Immature natural killer cell (primary cell): ENCODE data around the gene PPIP5K2. TPM values are rescaled to one million over a fixed set of nuclear protein-coding genes. Genes with fewer than 3 reads are reported as not detected.
A peak's percentile ranks its signal among the peaks of the same experiment; 100 is the strongest.

Experiments used
- DNase-seq, 3 donors: peaks; one replicate each; pipeline ENCODE4 v3.0.0; 2022; ENCODE audit warnings: mixed read lengths in 1 of 3
- H3K27ac Mint-ChIP-seq, 6 donors: one replicate each; pipeline ENCODE4 v1.8.0; 2020; ENCODE audit warnings: mixed read lengths in 6 of 6, mild to moderate bottlenecking in 5 of 6, inconsistent platforms in 4 of 6, moderate library complexity in 3 of 6
- H3K27me3 Mint-ChIP-seq, 3 donors: one replicate each; pipeline ENCODE4 v1.8.0; 2020 to 2021; ENCODE audit warnings: low read depth in 3 of 3, mild to moderate bottlenecking in 3 of 3, mixed read lengths in 3 of 3, moderate library complexity in 3 of 3, inconsistent platforms in 1 of 3
- H3K36me3 Mint-ChIP-seq, 3 donors: one replicate each; pipeline ENCODE4 v1.8.0; 2020; ENCODE audit warnings: mixed read lengths in 3 of 3, inconsistent platforms in 2 of 3, mild to moderate bottlenecking in 2 of 3
- H3K4me1 Mint-ChIP-seq, 2 donors: one replicate each; pipeline ENCODE4 v1.8.0; 2020; ENCODE audit warnings: inconsistent platforms in 2 of 2, mild to moderate bottlenecking in 2 of 2, mixed read lengths in 2 of 2, moderate library complexity in 1 of 2
- H3K4me3 Mint-ChIP-seq, 5 donors: one replicate each; pipeline ENCODE4 v1.8.0; 2020; ENCODE audit warnings: mild to moderate bottlenecking in 5 of 5, mixed read lengths in 5 of 5, inconsistent platforms in 3 of 5, moderate library complexity in 3 of 5
- H3K9me3 Mint-ChIP-seq, 6 donors: one replicate each; pipeline ENCODE4 v1.8.0; 2020; ENCODE audit warnings: mild to moderate bottlenecking in 6 of 6, mixed read lengths in 6 of 6, inconsistent platforms in 4 of 6, moderate library complexity in 3 of 6
- polyA plus RNA-seq, 3 donors: library from polyadenylated mRNA; unstranded; fragments of 300-500 nt; fragmentation: Illumina TruSeq; gene quantifications; one replicate each; pipeline ENCODE4 v1.2.3, GENCODE V29; 2021

PPIP5K2 gene
- polyA plus RNA-seq, 3 donors from 2014 or later, result 24.5 to 42.2 (median 41.7) TPM

- Mint-ChIP-seq H3K36me3 (peaks cover 4 to 21% (median 16%) of the 10 kb centered on the region in 3 donors), H3K27me3 (no peaks in the 10 kb centered on the region), H3K4me1 (peaks cover 22 to 36% of the 10 kb centered on the region in 2 donors), H3K27ac (no peak overlapping the region), H3K9me3 (no peaks in the 10 kb centered on the region), H3K4me3 (no peak overlapping the region)
- DNase-seq, result no peak
These were observed 10.8 kb upstream of the PPIP5K2 start for GRCh38 chr5:103109277-103109676.

GRCh38 chr5:103110403-103110802 lies 9.7 kb upstream of the PPIP5K2 start:
- Mint-ChIP-seq H3K27ac (peak overlapping the region in 4 of 6 donors; percentile 5 to 70 (median 21)), H3K4me3 (peak overlapping the region in 2 of 5 donors; percentile 40 to 47), H3K4me1 (peaks cover 22 to 36% of the 10 kb centered on the region in 2 donors), H3K36me3 (peaks cover 0 to 21% (median 16%) of the 10 kb centered on the region in 3 donors), H3K27me3 (no peaks in the 10 kb centered on the region), H3K9me3 (no peaks in the 10 kb centered on the region)
- DNase-seq, result no peak

DNA sequence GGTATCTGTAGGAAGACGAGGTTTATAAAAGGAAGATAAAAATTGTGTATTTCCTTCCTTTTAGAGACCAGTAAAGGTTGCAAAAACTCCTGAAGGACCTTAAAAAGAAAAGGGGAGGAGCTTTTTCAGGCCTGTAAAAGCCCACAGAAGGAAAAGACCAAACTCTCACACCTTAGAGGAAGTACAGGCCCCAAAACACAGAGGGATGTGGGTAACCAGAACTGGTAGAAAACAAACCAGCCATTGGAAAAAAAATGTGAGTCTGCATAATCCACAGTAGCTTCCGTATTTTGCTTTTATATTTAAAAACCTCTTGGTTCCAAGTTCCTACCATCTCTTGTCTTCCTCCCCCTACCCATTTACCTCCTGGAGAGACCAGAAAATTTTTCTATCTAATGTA lies 8.6 kb upstream of the PPIP5K2 start:
- H3K4me3 Mint-ChIP-seq, result peak overlapping the region; percentile 61 to 73 (median 71)
- no peaks in the 10 kb centered on the region for H3K27me3 Mint-ChIP-seq
- H3K36me3 Mint-ChIP-seq, result peaks cover 0 to 21% (median 16%) of the 10 kb centered on the region in 3 donors
- peaks cover 22 to 36% of the 10 kb centered on the region in 2 donors for H3K4me1 Mint-ChIP-seq
- H3K9me3 Mint-ChIP-seq, result no peaks in the 10 kb centered on the region
- peak; percentile 55 to 64 (median 61) for DNase-seq
- H3K27ac Mint-ChIP-seq, result peak overlapping the region; percentile 54 to 93 (median 90)

DNA sequence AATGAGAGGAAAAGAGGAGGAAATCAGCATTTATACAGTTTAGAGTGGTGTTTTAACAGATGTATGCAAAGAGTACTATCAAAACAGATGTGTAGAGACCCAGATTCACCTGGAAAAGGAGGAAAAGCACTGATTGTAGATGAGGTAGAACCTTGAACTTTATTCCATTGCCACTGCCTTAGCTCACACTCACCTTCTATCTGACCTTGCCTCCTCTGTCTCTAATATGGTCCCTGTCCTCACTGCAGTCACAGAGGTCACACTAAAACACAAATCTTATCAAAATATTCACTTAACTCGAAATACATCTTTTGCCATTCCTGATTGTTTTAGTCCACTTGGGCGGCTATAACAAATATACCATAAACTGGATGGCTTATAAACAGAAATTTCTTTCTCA lies 7.2 kb upstream of the PPIP5K2 start:
- Mint-ChIP-seq H3K27ac (peak overlapping the region; percentile 54 to 93 (median 88)), H3K9me3 (no peaks in the 10 kb centered on the region), H3K36me3 (peaks cover 0 to 12% (median 6%) of the 10 kb centered on the region in 3 donors), H3K4me1 (peaks cover 22 to 36% of the 10 kb centered on the region in 2 donors), H3K4me3 (peak overlapping the region in 1 of 5 donors; percentile 48), H3K27me3 (no peaks in the 10 kb centered on the region)
- DNase-seq, result no peak

GRCh38 chr5:103114440-103114839 lies 5.7 kb upstream of the PPIP5K2 start:
- no peak for DNase-seq
- H3K4me3 Mint-ChIP-seq, result no peak overlapping the region
- H3K27ac Mint-ChIP-seq, result no peak overlapping the region
- no peaks in the 10 kb centered on the region for H3K9me3 Mint-ChIP-seq
- H3K27me3 Mint-ChIP-seq, result no peaks in the 10 kb centered on the region
- H3K36me3 Mint-ChIP-seq, result peaks cover 0 to 11% (median 0%) of the 10 kb centered on the region in 3 donors
- H3K4me1 Mint-ChIP-seq, result peaks cover 33 to 50% of the 10 kb centered on the region in 2 donors

DNA sequence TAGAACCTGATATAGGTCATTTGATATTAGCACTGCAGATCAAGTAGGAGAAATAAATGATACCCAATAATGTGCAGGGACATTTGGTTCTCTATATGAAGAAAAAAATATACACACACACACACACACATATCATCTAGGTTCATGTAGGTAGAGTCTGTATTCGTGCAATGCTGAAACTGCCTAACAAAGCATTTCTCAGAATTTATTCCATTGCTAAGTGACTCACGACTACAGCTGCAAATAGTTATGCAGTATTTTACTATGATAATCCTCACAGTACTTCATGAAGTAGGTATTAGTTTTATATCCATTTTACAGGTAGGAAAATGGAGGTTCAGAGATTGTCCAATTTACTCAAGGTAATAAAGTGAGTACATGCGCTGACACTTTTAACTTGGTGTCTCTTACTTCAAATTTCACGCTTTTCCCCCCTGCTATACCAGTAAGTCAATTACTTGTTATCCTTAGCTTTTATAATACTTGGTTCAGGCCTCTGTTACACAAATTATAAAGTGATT lies 2.6 kb upstream of the PPIP5K2 start:
- Mint-ChIP-seq H3K36me3 (peaks cover 0 to 11% (median 0%) of the 10 kb centered on the region in 3 donors), H3K4me1 (peaks cover 43 to 52% of the 10 kb centered on the region in 2 donors), H3K4me3 (no peak overlapping the region), H3K27ac (no peak overlapping the region), H3K27me3 (peaks cover 3 to 5% (median 3%) of the 10 kb centered on the region in 3 donors), H3K9me3 (no peaks in the 10 kb centered on the region)
- no peak for DNase-seq

DNA sequence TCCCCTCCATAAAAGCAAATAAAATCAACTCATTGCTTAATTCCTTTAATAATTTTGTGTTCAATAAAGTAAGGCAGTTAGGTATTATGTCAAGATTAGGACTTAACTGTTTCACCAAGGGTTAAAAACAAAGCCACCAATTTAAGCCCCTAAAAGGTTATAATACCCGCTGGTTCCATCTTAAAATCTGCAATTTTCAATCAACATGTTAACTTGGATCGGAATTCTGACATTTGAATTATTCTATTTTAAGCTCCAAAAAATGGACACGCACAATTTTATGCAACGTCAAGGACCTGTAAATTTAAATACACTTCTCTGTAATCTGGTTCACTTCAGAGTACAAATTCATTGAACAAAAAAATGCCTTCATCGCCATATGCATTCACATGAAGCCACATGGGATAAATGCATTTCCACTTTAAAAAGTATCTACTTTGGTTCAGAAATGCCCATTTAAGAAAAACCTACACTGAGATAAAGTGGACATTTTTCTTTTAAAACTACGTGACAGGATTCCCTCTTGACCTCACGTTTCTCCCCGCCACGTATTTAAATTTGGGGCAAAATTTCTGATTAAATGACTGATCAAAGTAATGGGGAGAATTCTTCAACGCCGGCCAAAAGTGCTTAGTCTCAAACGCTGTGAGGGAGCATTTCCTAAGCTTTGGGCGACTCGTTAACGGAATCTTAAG lies 884 bp upstream of the PPIP5K2 start:
- DNase-seq, result no peak
- peaks cover 47 to 52% of the 10 kb centered on the region in 2 donors for H3K4me1 Mint-ChIP-seq

DNA sequence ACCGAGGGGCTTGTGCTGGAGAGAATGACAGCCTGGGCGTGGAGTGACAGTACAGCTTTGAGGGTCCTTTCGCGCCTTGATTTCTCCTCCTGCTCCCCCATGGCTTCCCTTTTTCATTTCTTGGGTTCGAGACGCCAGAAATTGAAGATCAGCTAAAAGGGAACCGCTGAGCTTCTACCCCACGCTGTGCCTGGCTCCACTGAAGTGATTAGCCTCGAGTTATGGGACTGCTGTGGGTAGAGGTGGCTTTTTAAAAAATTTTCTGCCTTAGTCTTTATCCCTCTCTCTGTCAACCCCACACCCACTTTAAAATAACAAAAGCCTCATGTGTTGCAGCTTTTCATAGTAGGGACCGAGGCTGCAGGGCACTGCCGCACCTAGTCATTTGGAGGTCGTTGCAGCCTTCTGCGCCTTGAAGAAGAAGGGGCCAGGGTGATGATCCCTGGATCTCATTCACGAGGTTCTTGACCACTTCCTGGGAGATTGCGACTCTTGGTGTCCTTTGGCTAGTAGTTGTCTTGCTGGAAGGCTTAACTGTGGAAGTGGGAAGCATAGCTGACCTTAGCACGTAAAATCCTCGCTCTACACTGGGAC lies 603 bp downstream of the PPIP5K2 start:
- peak overlapping the region; percentile 97 to 99 (median 98) for H3K4me3 Mint-ChIP-seq
- no peaks in the 10 kb centered on the region for H3K9me3 Mint-ChIP-seq
- H3K27me3 Mint-ChIP-seq, result peaks cover 3 to 5% (median 3%) of the 10 kb centered on the region in 3 donors
- H3K27ac Mint-ChIP-seq, result peak overlapping the region; percentile 94 to 100 (median 99)
- DNase-seq, result no peak
- peaks cover 49 to 67% of the 10 kb centered on the region in 2 donors for H3K4me1 Mint-ChIP-seq
- H3K36me3 Mint-ChIP-seq, result no peaks in the 10 kb centered on the region

More for the DNA sequence above, 884 bp upstream of the PPIP5K2 start:
- peaks cover 0 to 6% (median 0%) of the 10 kb centered on the region in 3 donors for H3K36me3 Mint-ChIP-seq
- peak overlapping the region; percentile 94 to 100 (median 99) for H3K27ac Mint-ChIP-seq
- peaks cover 3 to 5% (median 3%) of the 10 kb centered on the region in 3 donors for H3K27me3 Mint-ChIP-seq
- H3K9me3 Mint-ChIP-seq, result no peaks in the 10 kb centered on the region
- peak overlapping the region; percentile 97 to 99 (median 98) for H3K4me3 Mint-ChIP-seq

DNA sequence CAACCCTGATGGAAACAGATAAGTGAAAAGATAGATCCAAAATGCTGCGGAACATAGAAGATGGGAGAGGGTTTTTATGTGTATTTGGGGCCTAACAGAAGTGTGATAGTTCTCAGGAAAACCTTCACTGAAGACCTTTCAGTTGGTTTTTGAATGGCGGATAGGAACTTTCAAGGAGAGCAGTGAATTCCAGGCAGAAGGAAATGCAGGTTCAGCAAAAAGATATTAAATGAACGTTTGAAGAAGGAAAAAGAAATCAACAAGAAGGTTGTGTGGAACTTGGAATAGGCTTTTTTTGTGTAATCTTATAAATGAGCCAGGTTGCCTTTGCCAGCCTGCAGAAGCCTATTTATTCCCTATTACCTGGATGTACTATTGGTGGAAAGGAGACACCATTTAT lies 2.1 kb downstream of the PPIP5K2 start:
- peaks cover 3 to 5% (median 3%) of the 10 kb centered on the region in 3 donors for H3K27me3 Mint-ChIP-seq
- no peak for DNase-seq
- peaks cover 51 to 78% of the 10 kb centered on the region in 2 donors for H3K4me1 Mint-ChIP-seq
- no peaks in the 10 kb centered on the region for H3K9me3 Mint-ChIP-seq
- peaks cover 0 to 3% (median 0%) of the 10 kb centered on the region in 3 donors for H3K36me3 Mint-ChIP-seq
- no peak overlapping the region for H3K27ac Mint-ChIP-seq
- H3K4me3 Mint-ChIP-seq, result peak overlapping the region in 2 of 5 donors; percentile 16 to 98

DNA sequence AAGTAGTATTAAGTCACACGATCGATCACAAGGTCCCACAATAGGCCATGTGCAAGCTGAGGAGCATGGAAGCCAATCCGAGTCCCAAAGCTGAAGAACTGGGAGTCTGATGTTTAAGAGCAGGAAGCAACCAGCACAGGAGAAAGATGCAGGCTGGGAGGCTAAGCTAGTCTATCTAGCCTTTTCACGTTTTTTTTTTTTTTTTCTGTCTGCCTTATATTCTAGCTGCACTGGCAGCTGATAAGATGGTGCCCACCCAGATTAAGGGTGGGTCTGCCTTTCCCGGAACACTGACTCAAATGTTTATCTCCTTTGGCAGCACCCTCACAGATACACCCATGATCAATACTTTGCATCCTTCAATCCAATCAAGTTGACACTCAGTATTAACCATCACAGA lies 6.5 kb downstream of the PPIP5K2 start:
- Mint-ChIP-seq H3K4me1 (peaks cover 26 to 76% of the 10 kb centered on the region in 2 donors), H3K36me3 (peaks cover 5 to 11% (median 7%) of the 10 kb centered on the region in 3 donors), H3K27ac (no peak overlapping the region), H3K27me3 (no peaks in the 10 kb centered on the region), H3K4me3 (no peak overlapping the region), H3K9me3 (no peaks in the 10 kb centered on the region)
- DNase-seq, result no peak

GRCh38 chr5:103127292-103127817 lies 7.3 kb downstream of the PPIP5K2 start:
- H3K9me3 Mint-ChIP-seq, result no peaks in the 10 kb centered on the region
- H3K36me3 Mint-ChIP-seq, result peaks cover 5 to 11% (median 7%) of the 10 kb centered on the region in 3 donors
- H3K4me3 Mint-ChIP-seq, result no peak overlapping the region
- H3K27ac Mint-ChIP-seq, result no peak overlapping the region
- peaks cover 18 to 68% of the 10 kb centered on the region in 2 donors for H3K4me1 Mint-ChIP-seq
- no peak for DNase-seq
- no peaks in the 10 kb centered on the region for H3K27me3 Mint-ChIP-seq

GRCh38 chr5:103128202-103128601 lies 8.1 kb downstream of the PPIP5K2 start:
- Mint-ChIP-seq H3K27me3 (no peaks in the 10 kb centered on the region), H3K4me1 (peaks cover 14 to 68% of the 10 kb centered on the region in 2 donors), H3K9me3 (no peaks in the 10 kb centered on the region), H3K36me3 (peaks cover 5 to 11% (median 7%) of the 10 kb centered on the region in 3 donors), H3K27ac (no peak overlapping the region), H3K4me3 (no peak overlapping the region)
- no peak for DNase-seq

DNA sequence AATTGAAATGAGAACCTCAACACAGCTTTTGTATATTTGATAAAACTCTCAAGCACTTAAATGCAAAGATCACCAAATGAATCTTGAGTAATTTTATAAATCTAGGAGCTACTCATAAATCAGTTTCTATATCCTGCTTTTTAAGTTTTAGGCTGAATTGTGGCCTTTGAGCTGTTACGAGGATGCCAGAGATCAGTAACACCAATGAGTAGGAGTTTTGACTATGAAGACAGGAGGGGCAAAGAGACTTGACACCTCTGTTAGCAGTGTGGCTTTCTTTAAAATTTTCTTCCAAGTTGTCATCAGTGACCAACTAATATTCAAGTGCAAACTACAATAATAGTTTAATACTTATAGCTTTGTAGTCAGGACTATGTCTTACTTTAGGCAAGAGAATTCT lies 12.6 kb downstream of the PPIP5K2 start:
- Mint-ChIP-seq H3K4me3 (no peak overlapping the region), H3K9me3 (no peaks in the 10 kb centered on the region), H3K36me3 (peaks cover 7 to 12% (median 11%) of the 10 kb centered on the region in 3 donors), H3K27ac (peak overlapping the region in 3 of 6 donors; percentile 7 to 76 (median 9)), H3K4me1 (peaks cover 9 to 37% of the 10 kb centered on the region in 2 donors), H3K27me3 (no peaks in the 10 kb centered on the region)
- DNase-seq, result no peak

DNA sequence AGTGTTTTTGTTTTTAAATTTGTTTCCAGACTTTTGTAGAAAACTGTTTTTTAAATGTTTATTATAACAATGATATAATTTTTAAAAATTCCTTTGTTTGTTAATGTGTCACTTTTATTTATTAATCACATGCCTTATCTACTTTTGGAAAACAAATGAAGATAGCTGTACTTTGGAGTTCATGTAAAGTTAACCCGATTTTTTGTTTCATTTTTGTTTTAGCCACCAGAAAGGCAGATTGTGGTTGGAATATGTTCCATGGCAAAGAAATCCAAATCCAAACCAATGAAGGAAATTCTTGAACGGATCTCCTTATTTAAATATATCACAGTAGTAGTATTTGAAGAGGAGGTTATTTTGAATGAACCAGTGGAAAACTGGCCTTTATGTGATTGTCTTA lies 13.1 kb downstream of the PPIP5K2 start:
- H3K27ac Mint-ChIP-seq, result no peak overlapping the region
- H3K36me3 Mint-ChIP-seq, result peaks cover 7 to 12% (median 11%) of the 10 kb centered on the region in 3 donors
- DNase-seq, result no peak
- no peaks in the 10 kb centered on the region for H3K27me3 Mint-ChIP-seq
- H3K4me3 Mint-ChIP-seq, result no peak overlapping the region
- peaks cover 9 to 32% of the 10 kb centered on the region in 2 donors for H3K4me1 Mint-ChIP-seq
- no peaks in the 10 kb centered on the region for H3K9me3 Mint-ChIP-seq
